SK-N-SH treated with all-trans-retinoic acid at 6 μM for 48 hours (cell line): ENCODE results near the gene TSEN54.

Experiments
- ATAC-seq: fragments of 200-7000 bp; cut with Tn5 transposase; 3 replicates; pipeline ENCODE4 v1.9.1; 2020; ENCODE audit warnings: mild to moderate bottlenecking, moderate library complexity
- ARNTL ChIP-seq: fragments of 450-650 bp; formaldehyde crosslinking; IDR thresholded peaks from 2 replicates; pipeline ENCODE4 v1.5.0; 2020; ENCODE audit warnings: low read depth, mild to moderate bottlenecking, moderate library complexity, borderline replicate concordance
- BACH2 ChIP-seq: fragments of 250-450 bp; sonication (Bioruptor Pico); IDR thresholded peaks from 2 replicates; pipeline ENCODE4 v1.9.0; 2021; ENCODE audit warnings: mild to moderate bottlenecking, borderline replicate concordance
- CSDC2 ChIP-seq: fragments of 250-450 bp; sonication (Bioruptor Pico); IDR thresholded peaks from 2 replicates; pipeline ENCODE4 v1.5.0; 2020; ENCODE audit warnings: mild to moderate bottlenecking, moderate library complexity
- ESRRG ChIP-seq: fragments of 250-450 bp; sonication (Bioruptor Pico); IDR thresholded peaks from 2 replicates; pipeline ENCODE4 v1.6.1; 2021; ENCODE audit warnings: mild to moderate bottlenecking
- ISL1 ChIP-seq: fragments of 250-450 bp; sonication (Bioruptor Pico); IDR thresholded peaks from 2 replicates; pipeline ENCODE4 v2.1.2; 2022; ENCODE audit warnings: mild to moderate bottlenecking, moderate library complexity
- OSR1 ChIP-seq: fragments of 250-450 bp; sonication (Bioruptor Pico); IDR thresholded peaks from 2 replicates; pipeline ENCODE4 v1.8.0; 2022; ENCODE audit warnings: moderate library complexity, mild to moderate bottlenecking, inconsistent platforms
- PATZ1 ChIP-seq: fragments of 250-450 bp; sonication (Bioruptor Pico); IDR thresholded peaks from 2 replicates; pipeline ENCODE4 v1.8.0; 2020; ENCODE audit warnings: mild to moderate bottlenecking, moderate library complexity, borderline replicate concordance
- POU6F1 ChIP-seq: fragments of 250-450 bp; sonication (Bioruptor Pico); IDR thresholded peaks from 2 replicates; pipeline ENCODE4 v1.8.0; 2021; ENCODE audit warnings: low read depth, mild to moderate bottlenecking, moderate library complexity, borderline replicate concordance
- PPARA ChIP-seq: fragments of 250-450 bp; sonication (Bioruptor Pico); IDR thresholded peaks from 2 replicates; pipeline ENCODE4 v1.5.0; 2020; ENCODE audit warnings: mild to moderate bottlenecking, borderline replicate concordance
- RARB ChIP-seq: fragments of 250-450 bp; sonication (Bioruptor Pico); IDR thresholded peaks from 2 replicates; pipeline ENCODE4 v1.8.0; 2021; ENCODE audit warnings: mild to moderate bottlenecking, moderate library complexity
- SNAI2 ChIP-seq: fragments of 250-450 bp; sonication (Bioruptor Pico); IDR thresholded peaks from 2 replicates; pipeline ENCODE4 v1.5.0; 2020; ENCODE audit warnings: mild to moderate bottlenecking, moderate library complexity
- TCF4 ChIP-seq: fragments of 250-450 bp; sonication (Bioruptor Pico); IDR thresholded peaks from 2 replicates; pipeline ENCODE4 v1.8.0; 2021; ENCODE audit warnings: mild to moderate bottlenecking, moderate library complexity, borderline replicate concordance
- TOX ChIP-seq: fragments of 250-450 bp; sonication (Bioruptor Pico); IDR thresholded peaks from 2 replicates; pipeline ENCODE4 v1.8.0; 2021; ENCODE audit warnings: mild to moderate bottlenecking, moderate library complexity, borderline replicate concordance
- ZC3H10 ChIP-seq: fragments of 250-450 bp; sonication (Bioruptor Pico); IDR thresholded peaks from 2 replicates; pipeline ENCODE4 v1.5.1; 2021; ENCODE audit warnings: mild to moderate bottlenecking, moderate library complexity
- ZFP3 ChIP-seq: fragments of 250-450 bp; sonication (Bioruptor Pico); IDR thresholded peaks from 2 replicates; pipeline ENCODE4 v1.5.0; 2020; ENCODE audit warnings: mild to moderate bottlenecking, moderate library complexity
- ZFP30 ChIP-seq: fragments of 450-650 bp; formaldehyde crosslinking; IDR thresholded peaks from 2 replicates; pipeline ENCODE4 v1.5.0; 2022; ENCODE audit warnings: mild to moderate bottlenecking, moderate library complexity
- ZNF565 ChIP-seq: fragments of 450-650 bp; formaldehyde crosslinking; conservative IDR thresholded peaks from 2 replicates; pipeline ENCODE4 v1.5.0; 2020; ENCODE audit warnings: low read depth, mild to moderate bottlenecking, moderate library complexity
- ZNF70 ChIP-seq: fragments of 450-650 bp; formaldehyde crosslinking; IDR thresholded peaks from 2 replicates; pipeline ENCODE4 v1.5.0; 2020; ENCODE audit warnings: mild to moderate bottlenecking, moderate library complexity
- ZNF8 ChIP-seq: fragments of 450-650 bp; formaldehyde crosslinking; IDR thresholded peaks from 2 replicates; pipeline ENCODE4 v1.5.0; 2020; ENCODE audit warnings: mild to moderate bottlenecking, moderate library complexity
- TF ChIP-seq, protein P1 (sequence below): fragments of 250-450 bp; sonication (Bioruptor Pico); IDR thresholded peaks from 2 replicates; pipeline ENCODE4 v1.5.1; 2021; ENCODE audit warnings: mild to moderate bottlenecking, moderate library complexity
- TF ChIP-seq, protein P2 (sequence below): fragments of 250-450 bp; sonication (Bioruptor Pico); IDR thresholded peaks from 2 replicates; pipeline ENCODE4 v1.5.0; 2020; ENCODE audit warnings: mild to moderate bottlenecking, moderate library complexity

The TSEN54 gene

GRCh38 chr17:75535119-75535537, 18.8 kb downstream of the TSEN54 start:
- ATAC-seq = no peak
- TF ChIP-seq CSDC2 (CRISPR knock-in tag) (no peak), ZNF565 (no peak), ZC3H10 (CRISPR knock-in tag) (no peak), ISL1 (CRISPR knock-in tag) (no peak), POU6F1 (CRISPR knock-in tag) (no peak), PATZ1 (CRISPR knock-in tag) (no peak), ZNF70 (CRISPR knock-in tag) (no peak), SNAI2 (CRISPR knock-in tag) (no peak)
- TF ChIP-seq, protein P1, sequence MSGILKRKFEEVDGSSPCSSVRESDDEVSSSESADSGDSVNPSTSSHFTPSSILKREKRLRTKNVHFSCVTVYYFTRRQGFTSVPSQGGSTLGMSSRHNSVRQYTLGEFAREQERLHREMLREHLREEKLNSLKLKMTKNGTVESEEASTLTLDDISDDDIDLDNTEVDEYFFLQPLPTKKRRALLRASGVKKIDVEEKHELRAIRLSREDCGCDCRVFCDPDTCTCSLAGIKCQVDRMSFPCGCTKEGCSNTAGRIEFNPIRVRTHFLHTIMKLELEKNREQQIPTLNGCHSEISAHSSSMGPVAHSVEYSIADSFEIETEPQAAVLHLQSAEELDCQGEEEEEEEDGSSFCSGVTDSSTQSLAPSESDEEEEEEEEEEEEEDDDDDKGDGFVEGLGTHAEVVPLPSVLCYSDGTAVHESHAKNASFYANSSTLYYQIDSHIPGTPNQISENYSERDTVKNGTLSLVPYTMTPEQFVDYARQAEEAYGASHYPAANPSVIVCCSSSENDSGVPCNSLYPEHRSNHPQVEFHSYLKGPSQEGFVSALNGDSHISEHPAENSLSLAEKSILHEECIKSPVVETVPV (CRISPR knock-in tag) = no peak

- ATAC-seq = no peak
- TF ChIP-seq PPARA (CRISPR knock-in tag) (no peak), PATZ1 (CRISPR knock-in tag) (no peak), ZFP30 (CRISPR knock-in tag) (no peak), TCF4 (CRISPR knock-in tag) (no peak), TOX (CRISPR knock-in tag) (no peak), SNAI2 (CRISPR knock-in tag) (no peak), ZNF8 (CRISPR knock-in tag) (no peak), ARNTL (no peak), RARB (no peak), ZNF565 (no peak), POU6F1 (CRISPR knock-in tag) (no peak), OSR1 (CRISPR knock-in tag) (no peak), BACH2 (no peak), ZFP3 (CRISPR knock-in tag) (no peak), ISL1 (CRISPR knock-in tag) (no peak), ESRRG (CRISPR knock-in tag) (no peak)
- TF ChIP-seq, protein P1 (CRISPR knock-in tag) = no peak
- TF ChIP-seq, protein P2, sequence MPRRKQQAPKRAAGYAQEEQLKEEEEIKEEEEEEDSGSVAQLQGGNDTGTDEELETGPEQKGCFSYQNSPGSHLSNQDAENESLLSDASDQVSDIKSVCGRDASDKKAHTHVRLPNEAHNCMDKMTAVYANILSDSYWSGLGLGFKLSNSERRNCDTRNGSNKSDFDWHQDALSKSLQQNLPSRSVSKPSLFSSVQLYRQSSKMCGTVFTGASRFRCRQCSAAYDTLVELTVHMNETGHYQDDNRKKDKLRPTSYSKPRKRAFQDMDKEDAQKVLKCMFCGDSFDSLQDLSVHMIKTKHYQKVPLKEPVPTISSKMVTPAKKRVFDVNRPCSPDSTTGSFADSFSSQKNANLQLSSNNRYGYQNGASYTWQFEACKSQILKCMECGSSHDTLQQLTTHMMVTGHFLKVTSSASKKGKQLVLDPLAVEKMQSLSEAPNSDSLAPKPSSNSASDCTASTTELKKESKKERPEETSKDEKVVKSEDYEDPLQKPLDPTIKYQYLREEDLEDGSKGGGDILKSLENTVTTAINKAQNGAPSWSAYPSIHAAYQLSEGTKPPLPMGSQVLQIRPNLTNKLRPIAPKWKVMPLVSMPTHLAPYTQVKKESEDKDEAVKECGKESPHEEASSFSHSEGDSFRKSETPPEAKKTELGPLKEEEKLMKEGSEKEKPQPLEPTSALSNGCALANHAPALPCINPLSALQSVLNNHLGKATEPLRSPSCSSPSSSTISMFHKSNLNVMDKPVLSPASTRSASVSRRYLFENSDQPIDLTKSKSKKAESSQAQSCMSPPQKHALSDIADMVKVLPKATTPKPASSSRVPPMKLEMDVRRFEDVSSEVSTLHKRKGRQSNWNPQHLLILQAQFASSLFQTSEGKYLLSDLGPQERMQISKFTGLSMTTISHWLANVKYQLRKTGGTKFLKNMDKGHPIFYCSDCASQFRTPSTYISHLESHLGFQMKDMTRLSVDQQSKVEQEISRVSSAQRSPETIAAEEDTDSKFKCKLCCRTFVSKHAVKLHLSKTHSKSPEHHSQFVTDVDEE (CRISPR knock-in tag) = no peak
These were observed 19.5 kb downstream of the TSEN54 start for GRCh38 chr17:75535871-75536270.
